Measurements from ENCODE around the gene PDLIM7.

Gene PDLIM7

GRCh38 chr5:177496070-177496726 is 1.2 kb downstream of the PDLIM7 start:
- no peak for DNase-seq (ENCODE audit: low spot score)
- no peak for TF ChIP-seq CTCF (IDR thresholded peaks at IDR 0.05; ENCODE audit: borderline replicate concordance, control extremely low read depth, extremely low read depth, insufficient read depth, missing control alignments)
- in situ Hi-C loops (cut with MboI; ENCODE audit: low sequenced_read_pairs, unreplicated experiment), result no loop called here

GRCh38 chr5:177495243-177496060 is 2.0 kb downstream of the PDLIM7 start:
- in situ Hi-C loops (cut with MboI; ENCODE audit: low sequenced_read_pairs, unreplicated experiment), result no loop called here
- no peak for DNase-seq (ENCODE audit: low spot score)
- no peak for TF ChIP-seq CTCF (IDR thresholded peaks at IDR 0.05; ENCODE audit: borderline replicate concordance, control extremely low read depth, extremely low read depth, insufficient read depth, missing control alignments)

- in situ Hi-C loops (cut with MboI; ENCODE audit: low sequenced_read_pairs, unreplicated experiment), result no loop called here
Observed at GRCh38 chr5:177494346-177495195, 2.8 kb downstream of the PDLIM7 start.

GRCh38 chr5:177493795-177494345 is 3.5 kb downstream of the PDLIM7 start:
- in situ Hi-C loops (cut with MboI; ENCODE audit: low sequenced_read_pairs, unreplicated experiment), result no loop called here
- no peak for DNase-seq (ENCODE audit: low spot score)
- TF ChIP-seq CTCF (IDR thresholded peaks at IDR 0.05; ENCODE audit: borderline replicate concordance, control extremely low read depth, extremely low read depth, insufficient read depth, missing control alignments), result no peak

More at GRCh38 chr5:177494346-177495195, 2.8 kb downstream of the PDLIM7 start:
- no peak for TF ChIP-seq CTCF (IDR thresholded peaks at IDR 0.05; ENCODE audit: borderline replicate concordance, control extremely low read depth, extremely low read depth, insufficient read depth, missing control alignments)
- DNase-seq (ENCODE audit: low spot score), result no peak

GRCh38 chr5:177492841-177493240 is 4.6 kb downstream of the PDLIM7 start:
- no peak for TF ChIP-seq CTCF (IDR thresholded peaks at IDR 0.05; ENCODE audit: borderline replicate concordance, control extremely low read depth, extremely low read depth, insufficient read depth, missing control alignments)
- DNase-seq (ENCODE audit: low spot score), result no peak
- in situ Hi-C loops (cut with MboI; ENCODE audit: low sequenced_read_pairs, unreplicated experiment), result no loop called here

Data from GM13976 (cell line).